RWPE1 (cell line): Measurements from ENCODE around the gene ZFP92.

Experiments used
- CTCF ChIA-PET: fragments of 350-600 bp; sonication (Branson Sonifier 250); formaldehyde crosslinking; extraction: SDS; loops from one replicate; lab custom pipeline; 2021; lab: Yijun Ruan, JAX
- POLR2A ChIA-PET: fragments of 400-600 bp; formaldehyde crosslinking; extraction: SDS; loops from one replicate; lab custom pipeline; 2020; ENCODE audit warnings: antibody characterized with exemption; ENCODE audit not compliant: low non-redundant PET; lab: Yijun Ruan, JAX
- DNase-seq: peaks from one replicate; pipeline ENCODE4 v3.0.0; 2012; ENCODE audit warnings: low spot score
- H3K27ac ChIP-seq: fragments of 450-650 bp; 2 replicates; pipeline ENCODE4 v1.5.1; 2017
- TF ChIP-seq, protein P1 (sequence below): fragments of 450-650 bp; conservative IDR thresholded peaks from 2 replicates; pipeline ENCODE4 v1.5.1; 2017; ENCODE audit warnings: low read depth, mild to moderate bottlenecking

The ZFP92 gene

DNA sequence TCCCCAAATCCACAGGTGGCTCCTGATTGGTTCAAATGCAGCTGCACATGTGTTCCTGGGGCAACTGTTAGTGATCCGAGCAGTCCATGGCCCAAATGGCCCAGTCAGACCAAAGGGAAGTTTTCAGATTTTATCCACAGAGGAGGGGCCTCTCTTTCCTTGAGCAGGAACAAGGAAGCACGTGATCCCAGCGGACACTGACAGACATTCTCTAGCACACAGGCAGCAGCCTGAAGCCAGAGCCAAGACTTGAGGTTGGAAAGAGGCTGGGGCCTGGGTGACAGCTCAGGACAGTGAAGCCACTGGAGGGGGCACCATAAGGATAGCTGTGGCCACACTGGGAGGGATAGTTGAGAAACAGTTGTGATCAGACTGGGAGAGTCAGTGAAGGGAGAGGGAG lies 3.5 kb upstream of the ZFP92 start:
- DNase-seq, result no peak
- CTCF ChIA-PET, result no interaction called here
- no peak overlapping the region for H3K27ac ChIP-seq
- POLR2A ChIA-PET, result no interaction called here
- TF ChIP-seq, protein P1, sequence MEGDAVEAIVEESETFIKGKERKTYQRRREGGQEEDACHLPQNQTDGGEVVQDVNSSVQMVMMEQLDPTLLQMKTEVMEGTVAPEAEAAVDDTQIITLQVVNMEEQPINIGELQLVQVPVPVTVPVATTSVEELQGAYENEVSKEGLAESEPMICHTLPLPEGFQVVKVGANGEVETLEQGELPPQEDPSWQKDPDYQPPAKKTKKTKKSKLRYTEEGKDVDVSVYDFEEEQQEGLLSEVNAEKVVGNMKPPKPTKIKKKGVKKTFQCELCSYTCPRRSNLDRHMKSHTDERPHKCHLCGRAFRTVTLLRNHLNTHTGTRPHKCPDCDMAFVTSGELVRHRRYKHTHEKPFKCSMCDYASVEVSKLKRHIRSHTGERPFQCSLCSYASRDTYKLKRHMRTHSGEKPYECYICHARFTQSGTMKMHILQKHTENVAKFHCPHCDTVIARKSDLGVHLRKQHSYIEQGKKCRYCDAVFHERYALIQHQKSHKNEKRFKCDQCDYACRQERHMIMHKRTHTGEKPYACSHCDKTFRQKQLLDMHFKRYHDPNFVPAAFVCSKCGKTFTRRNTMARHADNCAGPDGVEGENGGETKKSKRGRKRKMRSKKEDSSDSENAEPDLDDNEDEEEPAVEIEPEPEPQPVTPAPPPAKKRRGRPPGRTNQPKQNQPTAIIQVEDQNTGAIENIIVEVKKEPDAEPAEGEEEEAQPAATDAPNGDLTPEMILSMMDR, result no peak

DNA sequence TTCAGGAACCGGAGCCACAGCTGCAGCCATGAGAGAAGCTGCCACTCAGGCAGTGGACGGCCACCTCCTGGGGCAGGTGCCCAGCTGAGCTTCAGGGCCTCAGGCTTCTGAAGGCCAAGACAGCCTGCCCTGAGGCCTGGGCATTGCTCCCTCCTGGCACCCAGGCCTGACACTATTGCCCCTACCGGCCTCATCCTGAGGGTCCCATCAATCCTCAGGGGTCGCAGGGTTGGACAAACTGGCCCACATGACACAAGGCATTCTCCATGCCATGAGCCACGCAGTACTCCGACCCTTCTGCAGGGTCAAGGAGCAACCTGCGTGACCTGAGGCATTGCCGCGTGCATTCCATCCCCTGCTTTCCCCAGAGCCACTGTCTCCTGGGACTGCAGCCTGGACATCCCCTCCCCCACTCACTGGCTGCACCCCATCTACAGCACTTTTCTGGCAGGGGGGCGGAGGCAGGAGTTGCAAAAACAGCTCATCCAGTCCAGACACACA lies 3.0 kb upstream of the ZFP92 start:
- ChIA-PET POLR2A (no interaction called here), CTCF (no interaction called here)
- H3K27ac ChIP-seq, result no peak overlapping the region
- TF ChIP-seq, protein P1, result no peak
- DNase-seq, result no peak

DNA sequence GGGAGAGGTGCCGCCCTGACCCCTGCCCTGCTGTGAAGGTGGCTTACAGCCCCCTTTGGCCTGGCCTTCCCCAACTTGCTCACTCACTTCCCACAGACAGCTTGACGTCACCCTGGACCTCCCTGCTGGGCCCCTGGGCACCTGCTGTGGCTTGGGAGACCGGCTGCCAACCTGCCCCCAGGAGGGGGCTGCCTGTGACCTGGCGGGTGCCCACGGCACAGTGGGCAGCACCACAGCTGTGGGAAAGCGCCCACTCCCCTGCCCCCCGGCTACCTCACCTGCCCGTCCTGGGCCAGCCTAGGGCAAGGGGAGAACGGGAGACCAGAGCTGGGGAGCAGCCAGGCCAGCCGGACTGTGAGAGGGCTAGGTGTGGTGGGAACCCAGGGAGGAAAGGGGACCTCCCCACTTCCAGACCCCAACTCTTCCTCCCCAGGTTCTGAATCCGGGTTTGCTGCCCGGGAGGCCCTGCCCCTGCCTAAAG lies 2.4 kb upstream of the ZFP92 start:
- POLR2A ChIA-PET, result no interaction called here
- TF ChIP-seq, protein P1, result no peak
- no peak overlapping the region for H3K27ac ChIP-seq
- CTCF ChIA-PET, result no interaction called here
- no peak for DNase-seq

DNA sequence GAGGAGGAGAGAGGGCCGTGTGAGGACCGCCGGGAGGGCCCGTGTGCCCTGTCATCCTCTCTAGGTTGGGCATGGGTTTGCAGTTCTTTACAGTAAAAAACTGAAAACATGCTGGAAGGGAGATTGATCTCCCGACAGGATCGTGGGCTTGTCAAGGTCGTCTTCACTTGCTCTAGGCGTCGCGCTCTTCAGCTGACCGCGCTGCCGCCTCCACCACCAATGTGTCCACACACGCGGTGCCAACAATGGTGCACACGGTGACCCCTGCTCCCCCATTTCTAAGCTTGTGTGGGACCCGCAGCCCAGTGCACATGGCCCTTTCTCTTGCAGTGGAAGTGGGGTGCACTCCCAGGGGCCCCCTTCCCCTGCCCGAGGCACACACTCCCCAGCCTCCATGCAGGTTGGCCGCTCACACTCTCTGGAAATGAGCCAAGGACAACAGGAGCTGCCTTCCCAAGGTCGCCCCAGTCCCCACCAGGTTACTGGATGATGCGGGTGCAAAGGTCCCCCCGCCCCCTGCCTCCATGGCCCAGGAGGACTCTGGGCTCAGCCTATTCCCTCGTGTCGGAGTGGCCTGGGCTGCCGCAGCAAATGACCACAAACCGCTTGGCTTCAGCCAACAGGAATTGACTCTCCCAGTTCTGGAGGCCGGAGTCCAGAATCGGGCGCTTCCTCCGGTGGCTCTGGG lies 1.7 kb upstream of the ZFP92 start:
- DNase-seq, result no peak
- ChIA-PET POLR2A (no interaction called here), CTCF (no interaction called here)
- TF ChIP-seq, protein P1, result no peak
- no peak overlapping the region for H3K27ac ChIP-seq

DNA sequence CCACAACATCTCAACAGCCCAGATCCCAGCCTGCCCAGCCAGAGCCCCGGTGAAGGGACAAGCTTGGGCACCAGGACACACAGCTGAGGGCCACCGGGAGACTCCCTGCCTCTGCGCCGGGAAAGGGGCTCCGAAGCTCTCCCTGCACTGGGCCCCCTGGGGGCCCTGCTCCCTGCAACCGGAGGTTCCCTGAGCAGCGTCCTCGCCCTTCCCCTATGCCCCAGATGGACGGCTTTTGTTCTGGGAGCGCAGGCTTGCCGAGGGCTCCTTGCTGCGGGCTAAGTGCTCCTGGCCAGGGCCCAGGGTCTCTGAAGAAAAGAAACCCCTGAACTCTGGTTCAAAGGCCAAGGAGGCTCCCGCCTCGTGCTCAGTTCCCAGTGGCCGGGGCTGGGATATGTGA lies 899 bp upstream of the ZFP92 start:
- ChIA-PET CTCF (no interaction called here), POLR2A (no interaction called here)
- TF ChIP-seq, protein P1, result no peak
- H3K27ac ChIP-seq, result no peak overlapping the region
- no peak for DNase-seq

DNA sequence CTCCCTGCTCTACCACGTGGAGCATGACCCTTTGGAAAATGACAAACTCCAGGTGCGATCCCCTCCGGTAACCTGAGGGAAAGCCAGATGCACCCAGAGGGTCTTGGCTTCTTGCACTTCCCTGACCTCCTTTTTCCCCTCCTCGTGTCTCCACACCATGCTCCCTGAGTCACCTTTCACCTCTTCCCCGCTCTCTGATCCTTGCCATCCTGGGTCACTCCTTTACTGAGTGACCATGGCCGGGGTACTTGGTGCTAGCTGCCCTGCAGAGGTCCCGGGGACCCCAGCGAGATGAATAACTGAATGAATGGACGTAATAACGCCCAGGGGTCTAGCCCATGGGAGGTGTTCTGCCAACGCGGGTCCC lies 401 bp upstream of the ZFP92 start:
- ChIA-PET POLR2A (no interaction called here), CTCF (no interaction called here)
- DNase-seq, result no peak
- TF ChIP-seq, protein P1, result no peak
- no peak overlapping the region for H3K27ac ChIP-seq
